Measurements from ENCODE around the gene CATSPERB.

DNA sequence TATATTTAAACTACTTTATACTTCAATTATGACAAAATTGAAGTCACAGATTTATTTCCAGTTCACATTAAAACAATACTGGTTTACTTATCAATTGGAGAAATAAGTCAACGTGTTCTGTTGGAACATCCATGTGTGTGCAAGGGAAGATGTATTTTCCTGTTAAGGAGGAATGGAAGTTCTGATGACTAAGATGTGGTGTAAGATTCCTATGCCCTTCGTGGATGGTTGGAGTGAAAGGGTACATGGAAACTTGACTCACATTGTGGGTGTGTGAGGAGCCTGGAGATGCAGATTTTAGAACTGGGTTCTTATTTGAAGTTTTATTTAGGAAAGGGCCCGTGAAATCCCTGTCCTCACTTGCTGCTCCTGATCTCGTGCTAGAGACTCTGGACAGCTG is 95.3 kb downstream of the CATSPERB start:
- TF ChIP-seq CTCF (IDR thresholded peaks at IDR 0.05) (no peak), POLR2A (IDR thresholded peaks at IDR 0.05) (no peak)

All from Peyer's patch (tissue), 4 donors.